IMR-90 (cell line): ENCODE data around the gene EXOC2. TPM values are rescaled to one million over a fixed set of nuclear protein-coding genes. Genes with fewer than 3 reads are reported as not detected.

Experiments
- ATAC-seq: fragments of 200-7000 bp; cut with Tn5 transposase; 2 replicates; pipeline ENCODE4 v1.9.1; 2020; ENCODE audit warnings: low read depth, mild to moderate bottlenecking, moderate library complexity
- BruUV-seq: library from RNA; stranded (reverse); fragments of 400-500 nt; replicated peaks from 2 replicates; lab custom pipeline; 2021; lab: Mats Ljungman, UMichigan
- CTCF ChIA-PET: fragments of 300-600 bp; formaldehyde crosslinking; extraction: SDS; loops from one replicate; lab custom pipeline; 2021; ENCODE audit warnings: antibody characterized with exemption; lab: Yijun Ruan, JAX
- POLR2A ChIA-PET: fragments of 300-600 bp; sonication (Branson Sonifier 250); formaldehyde crosslinking; loops from one replicate; lab custom pipeline; 2022; ENCODE audit warnings: antibody characterized with exemption; ENCODE audit not compliant: unreplicated experiment; lab: Charles Lee
- DNase-seq: peaks from one replicate; pipeline ENCODE4 v3.0.0; 2013
- H2AFZ ChIP-seq: replicated peaks from 2 replicates; pipeline ENCODE3; 2013; ENCODE audit warnings: low read length, mild to moderate bottlenecking; ENCODE audit not compliant: poor library complexity
- H2AK5ac ChIP-seq: 2 replicates; pipeline ENCODE4 v1.6.1; 2013; ENCODE audit warnings: low read depth, low read length, inconsistent platforms
- H2AK9ac ChIP-seq: replicated peaks from 2 replicates; pipeline ENCODE3; 2013; ENCODE audit warnings: mild to moderate bottlenecking, low read depth, low read length, moderate library complexity; ENCODE audit not compliant: poor library complexity
- H2BK120ac ChIP-seq: 2 replicates; pipeline ENCODE4 v1.6.1; 2013; ENCODE audit warnings: low read depth, low read length, inconsistent platforms
- H2BK15ac ChIP-seq: 3 replicates; pipeline ENCODE4 v1.6.1; 2013; ENCODE audit warnings: low read depth, low read length, inconsistent platforms
- H2BK20ac ChIP-seq: 2 replicates; pipeline ENCODE4 v1.6.1; 2013; ENCODE audit warnings: low read depth, mild to moderate bottlenecking, inconsistent platforms, low read length, moderate library complexity
- H2BK5ac ChIP-seq: 2 replicates; pipeline ENCODE4 v1.6.1; 2013; ENCODE audit warnings: mild to moderate bottlenecking, low read depth, low read length, inconsistent platforms; ENCODE audit not compliant: poor library complexity, severe bottlenecking
- H3K14ac ChIP-seq: replicated peaks from 2 replicates; pipeline ENCODE4 v1.6.1; 2013; ENCODE audit warnings: low read depth, low read length, inconsistent platforms
- H3K18ac ChIP-seq: 2 replicates; pipeline ENCODE4 v1.6.1; 2013; ENCODE audit warnings: low read depth, low read length, control low read depth
- H3K23ac ChIP-seq: 2 replicates; pipeline ENCODE4 v1.6.1; 2013; ENCODE audit warnings: low read depth, low read length, inconsistent platforms
- H3K27ac ChIP-seq: 2 replicates; pipeline ENCODE4 v1.5.1; 2013; ENCODE audit warnings: mild to moderate bottlenecking, control low read depth, low read length; ENCODE audit not compliant: insufficient read depth
- H3K27me3 ChIP-seq: 2 replicates; pipeline ENCODE4 v1.6.1; 2013; ENCODE audit warnings: low read length; ENCODE audit not compliant: control insufficient read depth, insufficient read depth
- H3K36me3 ChIP-seq: 2 replicates; pipeline ENCODE4 v1.6.1; 2013; ENCODE audit warnings: low read length, mixed read lengths; ENCODE audit not compliant: control insufficient read depth, insufficient read depth
- H3K4ac ChIP-seq: 2 replicates; pipeline ENCODE4 v1.6.1; 2013; ENCODE audit warnings: low read depth, low read length, inconsistent platforms
- H3K4me1 ChIP-seq: 2 replicates; pipeline ENCODE4 v1.6.1; 2013; ENCODE audit warnings: low read length, mixed read lengths; ENCODE audit not compliant: control insufficient read depth, insufficient read depth
- H3K4me2 ChIP-seq: 2 replicates; pipeline ENCODE4 v1.6.1; 2013; ENCODE audit warnings: low read depth, mild to moderate bottlenecking, control low read depth, low read length, moderate library complexity
- H3K4me3 ChIP-seq: 2 replicates; pipeline ENCODE4 v1.5.1; 2013; ENCODE audit warnings: low read depth, mild to moderate bottlenecking, control low read depth, low read length, moderate library complexity; ENCODE audit not compliant: insufficient read depth
- H3K56ac ChIP-seq: 2 replicates; pipeline ENCODE4 v1.6.1; 2013; ENCODE audit warnings: low read length, inconsistent platforms; ENCODE audit not compliant: insufficient read depth; ENCODE audit errors: extremely low read depth
- H3K79me1 ChIP-seq, 2 experiments: 2 replicates each; pipeline ENCODE4 v1.6.1; 2013; ENCODE audit warnings: low read length in 2 of 2, inconsistent platforms in 1 of 2, low read depth in 1 of 2
- H3K9ac ChIP-seq: 2 replicates; pipeline ENCODE4 v1.6.1; 2013; ENCODE audit warnings: low read depth, low read length, control low read depth
- H3K9me1 ChIP-seq: 2 replicates; pipeline ENCODE4 v1.6.1; 2013; ENCODE audit warnings: low read length, inconsistent platforms; ENCODE audit not compliant: insufficient read depth
- H3K9me3 ChIP-seq: 2 replicates; pipeline ENCODE4 v1.6.1; 2013; ENCODE audit warnings: low read length; ENCODE audit not compliant: control insufficient read depth, insufficient read depth
- H4K20me1 ChIP-seq: 2 replicates; pipeline ENCODE4 v1.6.1; 2013; ENCODE audit warnings: low read length, inconsistent platforms; ENCODE audit not compliant: insufficient read depth
- H4K5ac ChIP-seq: 2 replicates; pipeline ENCODE4 v1.6.1; 2013; ENCODE audit warnings: mild to moderate bottlenecking, low read depth, low read length, control low read depth
- H4K8ac ChIP-seq, 2 experiments: 2 replicates each; pipeline ENCODE4 v1.6.1; 2013; ENCODE audit warnings: low read depth in 2 of 2, low read length in 2 of 2, control low read depth in 1 of 2, inconsistent platforms in 1 of 2
- H4K91ac ChIP-seq: 2 replicates; pipeline ENCODE4 v1.6.1; 2013; ENCODE audit warnings: low read depth, low read length, inconsistent platforms; ENCODE audit not compliant: insufficient read depth
- BHLHE40 ChIP-seq: fragments of 150-350 bp; IDR thresholded peaks from 2 replicates; pipeline ENCODE4 v1.6.1; 2016; ENCODE audit warnings: mild to moderate bottlenecking, low read depth, low read length
- CEBPB ChIP-seq: IDR thresholded peaks from 2 replicates; pipeline ENCODE4 v1.6.1; 2012; ENCODE audit warnings: low read depth, low read length, improper control_type of control experiment
- CHD1 ChIP-seq: IDR thresholded peaks from 2 replicates; pipeline ENCODE4 v1.6.1; 2012; ENCODE audit warnings: low read depth, low read length, improper control_type of control experiment
- CTCF ChIP-seq: conservative IDR thresholded peaks from 2 replicates; pipeline ENCODE4 v1.5.1; 2012; ENCODE audit warnings: mild to moderate bottlenecking, low read depth, low read length, improper control_type of control experiment
- ELK1 ChIP-seq: fragments of 150-350 bp; IDR thresholded peaks from 2 replicates; pipeline ENCODE4 v1.6.1; 2016; ENCODE audit warnings: low read depth, mild to moderate bottlenecking, low read length, moderate library complexity, borderline replicate concordance
- FOS ChIP-seq: fragments of 150-350 bp; IDR thresholded peaks from 2 replicates; pipeline ENCODE4 v1.6.1; 2016; ENCODE audit warnings: low read depth, low read length
- MAFK ChIP-seq: IDR thresholded peaks from 2 replicates; pipeline ENCODE4 v1.6.1; 2012; ENCODE audit warnings: low read depth, low read length, improper control_type of control experiment
- MAZ ChIP-seq: IDR thresholded peaks from 2 replicates; pipeline ENCODE4 v1.6.1; 2012; ENCODE audit warnings: low read depth, mild to moderate bottlenecking, low read length, improper control_type of control experiment, moderate library complexity, borderline replicate concordance
- MXI1 ChIP-seq: IDR thresholded peaks from 2 replicates; pipeline ENCODE4 v1.6.1; 2012; ENCODE audit warnings: low read depth, mild to moderate bottlenecking, low read length, moderate library complexity, borderline replicate concordance
- NFE2L2 ChIP-seq: fragments of 150-350 bp; IDR thresholded peaks from 2 replicates; pipeline ENCODE4 v1.6.1; 2016; ENCODE audit warnings: low read depth, mild to moderate bottlenecking, low read length
- POLR2A ChIP-seq: IDR thresholded peaks from 2 replicates; pipeline ENCODE4 v1.6.1; 2012; ENCODE audit warnings: mild to moderate bottlenecking, low read depth, low read length
- RAD21 ChIP-seq: IDR thresholded peaks from 2 replicates; pipeline ENCODE4 v1.6.1; 2012; ENCODE audit warnings: low read length, improper control_type of control experiment
- RFX5 ChIP-seq: IDR thresholded peaks from 2 replicates; pipeline ENCODE4 v1.8.0; 2012; ENCODE audit warnings: low read depth, mild to moderate bottlenecking, low read length, moderate library complexity
- SMC3 ChIP-seq: fragments of 150-350 bp; IDR thresholded peaks from 2 replicates; pipeline ENCODE4 v1.6.1; 2016; ENCODE audit warnings: low read depth, mild to moderate bottlenecking, antibody characterized with exemption, low read length, moderate library complexity
- USF2 ChIP-seq: fragments of 150-350 bp; IDR thresholded peaks from 2 replicates; pipeline ENCODE4 v1.6.1; 2017; ENCODE audit warnings: mild to moderate bottlenecking, antibody characterized with exemption, low read length, low read depth
- WGBS, 2 experiments: methylation state at CpG; one replicate each; pipeline versions ENCODE4 v1.1.5 to v1.1.7; 2013; ENCODE audit warnings: missing lambda C conversion rate in 2 of 2; ENCODE audit not compliant: insufficient read length in 1 of 2; ENCODE audit errors: extremely low coverage in 2 of 2; 5-methylcytosine and 5-hydroxymethylcytosine counted together
- dilution Hi-C: fragments of 300-500 bp; cut with HindIII; formaldehyde crosslinking; loops from one replicate; pipeline ENCODE4 v1.14.3; 2018; ENCODE audit warnings: low sequenced_read_pairs; ENCODE audit not compliant: unreplicated experiment
- in situ Hi-C: fragments of 300-500 bp; cut with MboI; formaldehyde crosslinking; loops from 3 replicates; pipeline ENCODE4 v1.14.3; 2019; ENCODE audit warnings: low sequenced_read_pairs, inconsistent platforms, mixed read lengths
- intact Hi-C: fragments of 100-400 bp; cut with micrococcal nuclease; formaldehyde crosslinking; loops from 2 replicates; pipeline ENCODE4 v1.10.0; 2022
- polyA plus RNA-seq, 3 experiments: library from polyadenylated mRNA; depleted of rRNA; stranded (reverse); fragments of >200 nt; gene quantifications; 2 replicates each; pipeline ENCODE4 v1.2.3, GENCODE V29; 2012; ENCODE audit warnings: low replicate concordance in 1 of 3
- total RNA-seq: library from RNA; depleted of rRNA; stranded (reverse); fragments of >200 nt; gene quantifications from 2 replicates; pipeline ENCODE4 v1.2.3, GENCODE V29; 2012

Gene EXOC2
- total and polyA plus RNA-seq, 2 of the 4 experiments (the other 2 are of a cell fraction), result 13.1 to 37.3 TPM

GRCh38 chr6:641225-641985 is 51.5 kb downstream of the EXOC2 start:
- H4K91ac ChIP-seq, result no peak overlapping the region
- ChIA-PET POLR2A (no interaction called here), CTCF (no interaction called here)

More at GRCh38 chr6:641225-641985, 51.5 kb downstream of the EXOC2 start:
- H3K9ac ChIP-seq, result no peak overlapping the region
- H3K18ac ChIP-seq, result no peak overlapping the region
- H4K8ac ChIP-seq, result no peak overlapping the region
- no peak overlapping the region for H3K27ac ChIP-seq
- H3K79me1 ChIP-seq, result peaks cover 14 to 49% of the 10 kb centered on the region in 2 experiments
- H3K4me1 ChIP-seq, result no peaks in the 10 kb centered on the region
- H3K4me3 ChIP-seq, result no peak overlapping the region
- H4K5ac ChIP-seq, result no peak overlapping the region
- no peak overlapping the region for H2BK5ac ChIP-seq
- no peaks in the 10 kb centered on the region; the same call in 1 of the 2 replicates for H3K9me3 ChIP-seq
- dilution Hi-C loops, result no loop called here
- no peak overlapping the region for H3K4me2 ChIP-seq
- no peak overlapping the region for H2AK9ac ChIP-seq
- H2BK15ac ChIP-seq, result no peak overlapping the region
- H4K20me1 ChIP-seq, result peaks cover 7% of the 10 kb centered on the region; the same call in 1 of the 2 replicates
- H3K36me3 ChIP-seq, result peaks cover 6% of the 10 kb centered on the region
- no peak overlapping the region for H3K56ac ChIP-seq
- H3K4ac ChIP-seq, result no peak overlapping the region
- in situ Hi-C loops, result no loop called here
- no peak overlapping the region for H3K23ac ChIP-seq
- H2AK5ac ChIP-seq, result no peak overlapping the region
- H2BK120ac ChIP-seq, result no peak overlapping the region
- H3K9me1 ChIP-seq, result peaks cover 7% of the 10 kb centered on the region
- BruUV-seq, result no TSS peak
- intact Hi-C loops, result no loop called here
- no peak for TF ChIP-seq RFX5
- no peak for TF ChIP-seq MAZ
- no peak for TF ChIP-seq NFE2L2
- TF ChIP-seq ELK1, result no peak
- no peak for TF ChIP-seq RAD21
- no peak for TF ChIP-seq CEBPB
- TF ChIP-seq MAFK, result no peak
- no peak for TF ChIP-seq FOS
- TF ChIP-seq BHLHE40, result no peak
- TF ChIP-seq SMC3, result no peak
- TF ChIP-seq USF2, result no peak
- TF ChIP-seq CTCF, result no peak
- TF ChIP-seq CHD1, result no peak
- no peak for TF ChIP-seq POLR2A
- no peak for TF ChIP-seq MXI1
- H3K14ac ChIP-seq, result no peak overlapping the region
- no peak overlapping the region for H2AFZ ChIP-seq
- ATAC-seq (no peak), DNase-seq (no peak)
- H3K27me3 ChIP-seq, result no peaks in the 10 kb centered on the region
- H2BK20ac ChIP-seq, result no peak overlapping the region
- WGBS, 2 experiments, result 92% methylated on average over 4 of the region's 8 CpGs; no CpG with 5 or more reads in 1 of the 2 experiments
